WTC11 (cell line): ENCODE measurements around the gene CMKLR1. TPM values are rescaled to one million over a fixed set of nuclear protein-coding genes. Genes with fewer than 3 reads are reported as not detected.

Experiments
- ATAC-seq: fragments of 200-7000 bp; cut with Tn5 transposase; 2 replicates; pipeline ENCODE4 v1.10.0; 2021; ENCODE audit warnings: mild to moderate bottlenecking, moderate library complexity
- CTCF ChIA-PET: fragments of 300-600 bp; sonication (Branson Sonifier 250); formaldehyde crosslinking; loops from one replicate; lab custom pipeline; 2021; ENCODE audit warnings: antibody characterized with exemption; lab: Charles Lee
- POLR2A ChIA-PET: fragments of 350-600 bp; sonication (Branson Sonifier 250); formaldehyde crosslinking; loops from one replicate; lab custom pipeline; 2021; ENCODE audit warnings: antibody characterized with exemption; lab: Charles Lee
- DNase-seq: peaks from one replicate; pipeline ENCODE4 v3.0.0; 2021; ENCODE audit warnings: low spot score
- H3K27ac Mint-ChIP-seq: 2 replicates; pipeline ENCODE4 v1.8.0; 2021; ENCODE audit warnings: mixed read lengths
- H3K27me3 Mint-ChIP-seq: 2 replicates; pipeline ENCODE4 v1.8.0; 2021; ENCODE audit warnings: low read depth, mild to moderate bottlenecking, moderate library complexity, mixed read lengths
- H3K36me3 Mint-ChIP-seq: 2 replicates; pipeline ENCODE4 v1.8.0; 2021; ENCODE audit warnings: mixed read lengths
- H3K4me1 Mint-ChIP-seq: 2 replicates; pipeline ENCODE4 v1.8.0; 2022; ENCODE audit warnings: mixed read lengths
- H3K4me3 Mint-ChIP-seq: 2 replicates; pipeline ENCODE4 v1.8.0; 2021; ENCODE audit warnings: mild to moderate bottlenecking, moderate library complexity, mixed read lengths
- H3K9me3 Mint-ChIP-seq: 2 replicates; pipeline ENCODE4 v1.8.0; 2021; ENCODE audit warnings: mixed read lengths
- E2F5 ChIP-seq: sonication (generic); formaldehyde crosslinking; IDR thresholded peaks from 2 replicates; pipeline ENCODE4 v1.8.1; 2022; ENCODE audit warnings: mild to moderate bottlenecking, moderate library complexity, missing genetic modification reagents
- ERG ChIP-seq: fragments of 250-450 bp; sonication (Bioruptor Pico); IDR thresholded peaks from 2 replicates; pipeline ENCODE4 v1.8.0; 2021; ENCODE audit warnings: mild to moderate bottlenecking
- FOXJ3 ChIP-seq: sonication (generic); formaldehyde crosslinking; IDR thresholded peaks from 2 replicates; pipeline ENCODE4 v1.9.0; 2021; ENCODE audit warnings: missing genetic modification reagents, mild to moderate bottlenecking, borderline replicate concordance
- FOXP4 ChIP-seq: sonication (generic); formaldehyde crosslinking; IDR thresholded peaks from 2 replicates; pipeline ENCODE4 v1.8.0; 2022; ENCODE audit warnings: mild to moderate bottlenecking, missing genetic modification reagents
- IRF2 ChIP-seq: sonication (generic); formaldehyde crosslinking; IDR thresholded peaks from 2 replicates; pipeline ENCODE4 v1.8.0; 2022; ENCODE audit warnings: low read depth, missing genetic modification reagents, borderline replicate concordance
- KAT7 ChIP-seq: sonication (generic); formaldehyde crosslinking; IDR thresholded peaks from 2 replicates; pipeline ENCODE4 v1.8.1; 2023; ENCODE audit warnings: missing genetic modification reagents, mild to moderate bottlenecking, borderline replicate concordance
- TEAD1 ChIP-seq: sonication (generic); formaldehyde crosslinking; IDR thresholded peaks from 2 replicates; pipeline ENCODE4 v1.8.0; 2022; ENCODE audit warnings: mild to moderate bottlenecking, missing genetic modification reagents
- ZNF219 ChIP-seq: sonication (generic); formaldehyde crosslinking; IDR thresholded peaks from 2 replicates; pipeline ENCODE4 v1.8.0; 2023; ENCODE audit warnings: missing genetic modification reagents, mild to moderate bottlenecking, borderline replicate concordance
- ZNF263 ChIP-seq: sonication (generic); formaldehyde crosslinking; IDR thresholded peaks from 2 replicates; pipeline ENCODE4 v1.8.1; 2022; ENCODE audit warnings: low read depth, mild to moderate bottlenecking, moderate library complexity, missing genetic modification reagents
- ZNF416 ChIP-seq: fragments of 250-450 bp; sonication (Bioruptor Pico); IDR thresholded peaks from 2 replicates; pipeline ENCODE4 v1.9.0; 2021; ENCODE audit warnings: mild to moderate bottlenecking, inconsistent platforms
- ZNF425 ChIP-seq: fragments of 250-450 bp; sonication (Bioruptor Pico); conservative IDR thresholded peaks from 2 replicates; pipeline ENCODE4 v1.9.0; 2021; ENCODE audit warnings: mild to moderate bottlenecking
- total RNA-seq: library from RNA; stranded (reverse); gene quantifications from 3 replicates; pipeline ENCODE4 v1.2.3, GENCODE V29; 2021
- TF ChIP-seq, protein P1 (sequence below): sonication (generic); formaldehyde crosslinking; IDR thresholded peaks from 2 replicates; pipeline ENCODE4 v1.8.0; 2023; ENCODE audit warnings: missing genetic modification reagents
- TF ChIP-seq, protein P2 (sequence below): fragments of 250-450 bp; sonication (Bioruptor Pico); IDR thresholded peaks from 2 replicates; pipeline ENCODE4 v2.1.2; 2022; ENCODE audit warnings: mild to moderate bottlenecking, moderate library complexity

Gene CMKLR1
- total RNA-seq, 1 experiment from 2014 or later = 1.6 TPM

GRCh38 chr12:108239378-108239777 is 99.7 kb downstream of the CMKLR1 start:
- no peak overlapping the region for H3K4me3 Mint-ChIP-seq
- POLR2A ChIA-PET = no interaction called here

More at GRCh38 chr12:108239378-108239777, 99.7 kb downstream of the CMKLR1 start:
- ATAC-seq (no peak), DNase-seq (no peak)
- peaks cover 12% of the 10 kb centered on the region for H3K36me3 Mint-ChIP-seq
- no peak for TF ChIP-seq FOXJ3
- TF ChIP-seq, protein P1, sequence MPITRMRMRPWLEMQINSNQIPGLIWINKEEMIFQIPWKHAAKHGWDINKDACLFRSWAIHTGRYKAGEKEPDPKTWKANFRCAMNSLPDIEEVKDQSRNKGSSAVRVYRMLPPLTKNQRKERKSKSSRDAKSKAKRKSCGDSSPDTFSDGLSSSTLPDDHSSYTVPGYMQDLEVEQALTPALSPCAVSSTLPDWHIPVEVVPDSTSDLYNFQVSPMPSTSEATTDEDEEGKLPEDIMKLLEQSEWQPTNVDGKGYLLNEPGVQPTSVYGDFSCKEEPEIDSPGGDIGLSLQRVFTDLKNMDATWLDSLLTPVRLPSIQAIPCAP (CRISPR knock-in tag) = no peak
- TF ChIP-seq ZNF219 (CRISPR knock-in tag) = no peak
- TF ChIP-seq IRF2 = no peak
- TF ChIP-seq E2F5 (CRISPR knock-in tag) = no peak
- TF ChIP-seq ERG (CRISPR knock-in tag) = no peak
- no peak for TF ChIP-seq ZNF263
- TF ChIP-seq ZNF416 = no peak
- no peak for TF ChIP-seq KAT7 (CRISPR knock-in tag)
- TF ChIP-seq, protein P2, sequence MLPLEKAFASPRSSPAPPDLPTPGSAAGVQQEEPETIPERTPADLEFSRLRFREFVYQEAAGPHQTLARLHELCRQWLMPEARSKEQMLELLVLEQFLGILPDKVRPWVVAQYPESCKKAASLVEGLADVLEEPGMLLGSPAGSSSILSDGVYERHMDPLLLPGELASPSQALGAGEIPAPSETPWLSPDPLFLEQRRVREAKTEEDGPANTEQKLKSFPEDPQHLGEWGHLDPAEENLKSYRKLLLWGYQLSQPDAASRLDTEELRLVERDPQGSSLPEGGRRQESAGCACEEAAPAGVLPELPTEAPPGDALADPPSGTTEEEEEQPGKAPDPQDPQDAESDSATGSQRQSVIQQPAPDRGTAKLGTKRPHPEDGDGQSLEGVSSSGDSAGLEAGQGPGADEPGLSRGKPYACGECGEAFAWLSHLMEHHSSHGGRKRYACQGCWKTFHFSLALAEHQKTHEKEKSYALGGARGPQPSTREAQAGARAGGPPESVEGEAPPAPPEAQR (CRISPR knock-in tag) = no peak
- TF ChIP-seq ZNF425 (CRISPR knock-in tag) = no peak
- no peak for TF ChIP-seq FOXP4
- TF ChIP-seq TEAD1 = no peak
- TF ChIP-seq, all 79 proteins: peak for 0
- H3K27me3 Mint-ChIP-seq = no peaks in the 10 kb centered on the region; the same call in 1 of the 2 replicates
- CTCF ChIA-PET = interaction anchor here (1.1 to 2.3 kb wide), 5 partner anchors 45 to 176 kb away, joined by 3 to 8 read pairs (median 4); no protein-coding TSS in a partner anchor
- peaks cover 12% of the 10 kb centered on the region for H3K9me3 Mint-ChIP-seq
- no peak overlapping the region for H3K27ac Mint-ChIP-seq
- H3K4me1 Mint-ChIP-seq = peaks cover 29% of the 10 kb centered on the region
